GM12878 (cell line): ENCODE data around the gene WDFY4. TPM values are rescaled to one million over a fixed set of nuclear protein-coding genes. Genes with fewer than 3 reads are reported as not detected.

Experiments used
- ATAC-seq: fragments of 200-7000 bp; cut with Tn5 transposase; 3 replicates; pipeline ENCODE4 v1.9.1; 2020; ENCODE audit warnings: mild to moderate bottlenecking, moderate library complexity
- BruUV-seq: library from RNA; stranded (reverse); fragments of 400-500 nt; replicated peaks from 2 replicates; lab custom pipeline; 2021; lab: Mats Ljungman, UMichigan
- CTCF ChIA-PET: fragments of 300-600 bp; sonication (Branson Sonifier 250); formaldehyde crosslinking; extraction: SDS; loops from one replicate; lab custom pipeline; 2021; ENCODE audit warnings: inconsistent platforms; lab: Yijun Ruan, JAX
- POLR2A ChIA-PET: fragments of 350-600 bp; formaldehyde crosslinking; extraction: SDS; loops from one replicate; lab custom pipeline; 2021; ENCODE audit warnings: inconsistent platforms; lab: Charles Lee
- RAD21 ChIA-PET: fragments of 300-600 bp; sonication (Branson Sonifier 250); formaldehyde crosslinking; loops from one replicate; lab custom pipeline; 2023; ENCODE audit warnings: antibody characterized with exemption; ENCODE audit not compliant: unreplicated experiment; lab: Charles Lee
- SMC1A ChIA-PET: fragments of 300-600 bp; sonication (Branson Sonifier 250); formaldehyde crosslinking; loops from one replicate; lab custom pipeline; 2023; ENCODE audit not compliant: unreplicated experiment, uncharacterized antibody; lab: Charles Lee
- DNase-seq: peaks from one replicate; pipeline ENCODE4 v3.0.0-alpha.2; 2011; ENCODE audit warnings: low read depth, low spot score
- FAIRE-seq: peaks from 3 replicates; lab custom pipeline; 2011; peaks lifted over from hg19 to GRCh38; lab: Jason Lieb, UNC
- H2AFZ ChIP-seq: 2 replicates; pipeline ENCODE4 v1.6.0; 2011; ENCODE audit warnings: low read depth, low read length, control low read depth; ENCODE audit not compliant: control insufficient read depth
- H3K27ac ChIP-seq: 2 replicates; pipeline ENCODE4 v1.5.1; 2011; ENCODE audit warnings: control low read depth; ENCODE audit not compliant: control insufficient read depth, insufficient read depth
- H3K27me3 ChIP-seq, 2 experiments: replicated peaks in 1 of 2; 2 replicates each; pipeline versions ENCODE4 v1.6.0 to v1.6.1; 2011; ENCODE audit warnings: low read length in 1 of 2; ENCODE audit not compliant: control insufficient read depth in 2 of 2, insufficient read depth in 2 of 2
- H3K36me3 ChIP-seq, 2 experiments: 2 replicates each; pipeline ENCODE4 v1.5.1; 2011; ENCODE audit warnings: low read length in 1 of 2; ENCODE audit not compliant: control insufficient read depth in 2 of 2, insufficient read depth in 2 of 2
- H3K4me1 ChIP-seq: 2 replicates; pipeline ENCODE4 v1.6.1; 2011; ENCODE audit warnings: mild to moderate bottlenecking, low read length, moderate library complexity, mixed read lengths; ENCODE audit not compliant: control insufficient read depth, insufficient read depth
- H3K4me2 ChIP-seq: 2 replicates; pipeline ENCODE4 v1.6.0; 2011; ENCODE audit warnings: control low read depth; ENCODE audit not compliant: control insufficient read depth, insufficient read depth
- H3K4me3 ChIP-seq: fragments of 200-600 bp; sonication (generic); 2 replicates; pipeline ENCODE4 v1.5.1; 2016
- H3K79me2 ChIP-seq: 2 replicates; pipeline ENCODE4 v1.6.0; 2011; ENCODE audit warnings: low read length; ENCODE audit not compliant: control insufficient read depth, insufficient read depth
- H3K9ac ChIP-seq: 2 replicates; pipeline ENCODE4 v1.8.0; 2011; ENCODE audit warnings: low read length, control low read depth, mixed read lengths; ENCODE audit not compliant: control insufficient read depth, insufficient read depth
- H3K9me3 ChIP-seq: replicated peaks from 3 replicates; pipeline ENCODE4 v1.5.1; 2011; ENCODE audit warnings: mild to moderate bottlenecking, low read length; ENCODE audit not compliant: control insufficient read depth, insufficient read depth
- H4K20me1 ChIP-seq: 2 replicates; pipeline ENCODE4 v1.6.0; 2011; ENCODE audit not compliant: control insufficient read depth, insufficient read depth
- ASH2L ChIP-seq: fragments of 300-600, 200-600 bp; sonication (generic); IDR thresholded peaks from 2 replicates; pipeline ENCODE4 v1.6.1; 2017; ENCODE audit warnings: low read depth, mild to moderate bottlenecking, borderline replicate concordance
- E2F8 ChIP-seq: fragments of 450-650 bp; IDR thresholded peaks from 2 replicates; pipeline ENCODE4 v1.6.1; 2018; ENCODE audit warnings: mild to moderate bottlenecking, low read depth, moderate library complexity; ENCODE audit not compliant: partially characterized antibody
- IKZF2 ChIP-seq, 2 experiments: fragments of 450-650 bp; IDR thresholded peaks; 2 replicates each; pipeline ENCODE4 v1.6.1; 2017; ENCODE audit warnings: mild to moderate bottlenecking in 2 of 2, moderate library complexity in 2 of 2
- NR2C2 ChIP-seq: IDR thresholded peaks from 2 replicates; pipeline ENCODE4 v1.6.1; 2011; ENCODE audit warnings: borderline replicate concordance, low read depth; ENCODE audit not compliant: control insufficient read depth, insufficient read length
- PAX8 ChIP-seq: fragments of 450-650 bp; IDR thresholded peaks from 2 replicates; pipeline ENCODE4 v1.6.1; 2017; ENCODE audit warnings: mild to moderate bottlenecking, moderate library complexity
- POLR2A ChIP-seq: IDR thresholded peaks from 2 replicates; pipeline ENCODE4 v1.6.1; 2011; ENCODE audit warnings: low read depth, mild to moderate bottlenecking, low read length
- SIX5 ChIP-seq: IDR thresholded peaks from 2 replicates; pipeline ENCODE4 v1.6.1; 2011; ENCODE audit warnings: mild to moderate bottlenecking, low read depth, low read length, moderate library complexity; ENCODE audit not compliant: severe bottlenecking
- SMAD1 ChIP-seq: fragments of 450-650 bp; IDR thresholded peaks from 2 replicates; pipeline ENCODE4 v1.6.1; 2018; ENCODE audit warnings: mild to moderate bottlenecking, low read depth; ENCODE audit not compliant: partially characterized antibody
- USF2 ChIP-seq: IDR thresholded peaks from 2 replicates; pipeline ENCODE4 v1.6.1; 2011; ENCODE audit warnings: low read depth, low read length, improper control_type of control experiment, borderline replicate concordance
- ZBTB4 ChIP-seq: fragments of 450-650 bp; formaldehyde crosslinking; IDR thresholded peaks from 2 replicates; pipeline ENCODE4 v1.4.0; 2022; ENCODE audit warnings: mild to moderate bottlenecking, moderate library complexity
- ZNF217 ChIP-seq: fragments of 450-650 bp; IDR thresholded peaks from 2 replicates; pipeline ENCODE4 v1.6.1; 2017; ENCODE audit warnings: antibody characterized with exemption, mild to moderate bottlenecking
- WGBS: methylation state at CpG from one replicate; pipeline ENCODE4 v1.1.6; 2016; ENCODE audit warnings: low lambda C conversion rate; ENCODE audit not compliant: insufficient replicate concordance, insufficient coverage; ENCODE audit errors: missing lambda C conversion rate; 5-methylcytosine and 5-hydroxymethylcytosine counted together
- in situ Hi-C: fragments of 300-500 bp; cut with MboI; formaldehyde crosslinking; loops from 9 replicates; pipeline ENCODE4 v1.14.3; 2018; ENCODE audit warnings: mixed read lengths
- intact Hi-C: fragments of 100-400 bp; cut with micrococcal nuclease; formaldehyde crosslinking; loops from one replicate; pipeline ENCODE4 v1.14.2; 2022; ENCODE audit not compliant: unreplicated experiment
- polyA plus RNA-seq, 11 experiments: library from polyadenylated mRNA; depleted of rRNA in 4 of 11; unstranded in 6 of 11; stranded (reverse) in 5 of 11; fragments of >200 nt; fragmentation: Nextera tagmentation in 4 of 11; fragmentation: Illumina TruSeq in 1 of 11; extraction: Ambion mirVana in 4 of 11; extraction: Trizol in 1 of 11; gene quantifications; 1 replicate in 1 of 11; 2 replicates in 10 of 11; pipeline versions ENCODE4 v1.2.1 to v1.2.3, GENCODE V29; 2011 to 2016; ENCODE audit warnings: inconsistent platforms in 2 of 11, missing spikeins in 2 of 11, low read depth in 1 of 11
- total RNA-seq, 4 experiments: library from RNA; depleted of rRNA in 3 of 4; stranded (reverse); fragments of >200 nt in 3 of 4; fragmentation: Illumina TruSeq in 1 of 4; extraction: Trizol in 1 of 4; gene quantifications; 2 replicates each; pipeline versions ENCODE4 v1.2.1 to v1.2.3, GENCODE V29; 2013 to 2021
- TF ChIP-seq, protein P1 (sequence below): fragments of 450-650 bp; IDR thresholded peaks from 2 replicates; pipeline ENCODE4 v1.6.1; 2016; ENCODE audit warnings: mild to moderate bottlenecking

WDFY4 gene
- total and polyA plus RNA-seq, 10 of the 15 experiments (the other 5 are each of a cell fraction or from before 2014, with no cell fraction given) = 13.5 to 132 (median 47.3) TPM

- H3K79me2 ChIP-seq = peaks cover 18% of the 10 kb centered on the region
- DNase-seq (no peak), FAIRE-seq (no peak), ATAC-seq (no peak)
- intact Hi-C loops = no loop called here
- no peaks in the 10 kb centered on the region for H3K27me3 ChIP-seq
- no peaks in the 10 kb centered on the region; the same call in 1 of the 3 replicates for H3K9me3 ChIP-seq
- ChIA-PET SMC1A (interaction anchor here (0.8 to 8.2 kb wide), 3 partner anchors 10 to 56 kb away, joined by 3 to 60 read pairs (median 3); no protein-coding TSS in a partner anchor), CTCF (interaction anchor here (0.7 to 19.6 kb wide), 3 partner anchors 9 to 55 kb away, joined by 3 to 221 read pairs (median 3); no protein-coding TSS in a partner anchor), RAD21 (interaction anchor here (1.9 kb wide), 1 partner anchor 12 kb away, joined by 5 read pairs; no protein-coding TSS in a partner anchor), POLR2A (interaction anchor here (1.1 kb wide), 1 partner anchor 9 kb away, joined by 4 read pairs; no protein-coding TSS in a partner anchor)
- H3K36me3 ChIP-seq = peaks cover 30 to 37% of the 10 kb centered on the region in 2 experiments
- H2AFZ ChIP-seq = no peak overlapping the region
- no peaks in the 10 kb centered on the region for H4K20me1 ChIP-seq
- H3K4me3 ChIP-seq = no peak overlapping the region
- no peak overlapping the region for H3K9ac ChIP-seq
- 34% methylated on average over 3 of the region's 3 CpGs for WGBS
- H3K4me1 ChIP-seq = no peaks in the 10 kb centered on the region
- BruUV-seq = no TSS peak
- no peak overlapping the region for H3K4me2 ChIP-seq
- in situ Hi-C loops = no loop called here
- no peak overlapping the region for H3K27ac ChIP-seq
- TF ChIP-seq ASH2L (no peak), E2F8 (no peak), ZBTB4 (CRISPR knock-in tag) (no peak), IKZF2 (IDR thresholded peaks at IDR 0.05) (no peak), NR2C2 (no peak), USF2 (no peak), PAX8 (no peak), ZNF217 (no peak), SIX5 (no peak), POLR2A (no peak), SMAD1 (no peak)
- TF ChIP-seq, protein P1, sequence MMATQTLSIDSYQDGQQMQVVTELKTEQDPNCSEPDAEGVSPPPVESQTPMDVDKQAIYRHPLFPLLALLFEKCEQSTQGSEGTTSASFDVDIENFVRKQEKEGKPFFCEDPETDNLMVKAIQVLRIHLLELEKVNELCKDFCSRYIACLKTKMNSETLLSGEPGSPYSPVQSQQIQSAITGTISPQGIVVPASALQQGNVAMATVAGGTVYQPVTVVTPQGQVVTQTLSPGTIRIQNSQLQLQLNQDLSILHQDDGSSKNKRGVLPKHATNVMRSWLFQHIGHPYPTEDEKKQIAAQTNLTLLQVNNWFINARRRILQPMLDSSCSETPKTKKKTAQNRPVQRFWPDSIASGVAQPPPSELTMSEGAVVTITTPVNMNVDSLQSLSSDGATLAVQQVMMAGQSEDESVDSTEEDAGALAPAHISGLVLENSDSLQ = no peak
Observed at GRCh38 chr10:48711830-48712229, 27.2 kb downstream of the WDFY4 start.
